Nephron (organoid): ENCODE measurements around the gene SPIRE2.
"Not testable (repeated sequence)": the region's sequence is repeated elsewhere in the genome, so short reads cannot be mapped to it uniquely, and the experiment has no call there.

ENCODE experiments used
- H3K27ac Mint-ChIP-seq, 3 experiments: 2 replicates each; pipeline ENCODE4 v1.8.0; 2020; ENCODE audit warnings: mixed read lengths in 3 of 3, mild to moderate bottlenecking in 2 of 3, moderate library complexity in 1 of 3
- H3K27me3 Mint-ChIP-seq: 2 replicates; pipeline ENCODE4 v1.8.0; 2021; ENCODE audit warnings: low read depth, mild to moderate bottlenecking, moderate library complexity, mixed read lengths
- H3K36me3 Mint-ChIP-seq: 2 replicates; pipeline ENCODE4 v1.8.0; 2020; ENCODE audit warnings: low read depth, mixed read lengths
- H3K4me1 Mint-ChIP-seq: 2 replicates; pipeline ENCODE4 v1.8.0; 2020; ENCODE audit warnings: mixed read lengths
- H3K4me3 Mint-ChIP-seq, 3 experiments: 2 replicates each; pipeline ENCODE4 v1.8.0; 2020; ENCODE audit warnings: mild to moderate bottlenecking in 3 of 3, mixed read lengths in 3 of 3, moderate library complexity in 2 of 3
- H3K9me3 Mint-ChIP-seq: 2 replicates; pipeline ENCODE4 v1.8.0; 2020; ENCODE audit warnings: mixed read lengths
- TF ChIP-seq, protein P1 (sequence below), 3 experiments: fragments of 200-600 bp; sonication (generic); IDR thresholded peaks; one replicate each; pipeline ENCODE4 v1.5.0; 2021; ENCODE audit warnings: antibody characterized with exemption in 3 of 3; ENCODE audit not compliant: unreplicated experiment in 3 of 3

Gene SPIRE2

DNA sequence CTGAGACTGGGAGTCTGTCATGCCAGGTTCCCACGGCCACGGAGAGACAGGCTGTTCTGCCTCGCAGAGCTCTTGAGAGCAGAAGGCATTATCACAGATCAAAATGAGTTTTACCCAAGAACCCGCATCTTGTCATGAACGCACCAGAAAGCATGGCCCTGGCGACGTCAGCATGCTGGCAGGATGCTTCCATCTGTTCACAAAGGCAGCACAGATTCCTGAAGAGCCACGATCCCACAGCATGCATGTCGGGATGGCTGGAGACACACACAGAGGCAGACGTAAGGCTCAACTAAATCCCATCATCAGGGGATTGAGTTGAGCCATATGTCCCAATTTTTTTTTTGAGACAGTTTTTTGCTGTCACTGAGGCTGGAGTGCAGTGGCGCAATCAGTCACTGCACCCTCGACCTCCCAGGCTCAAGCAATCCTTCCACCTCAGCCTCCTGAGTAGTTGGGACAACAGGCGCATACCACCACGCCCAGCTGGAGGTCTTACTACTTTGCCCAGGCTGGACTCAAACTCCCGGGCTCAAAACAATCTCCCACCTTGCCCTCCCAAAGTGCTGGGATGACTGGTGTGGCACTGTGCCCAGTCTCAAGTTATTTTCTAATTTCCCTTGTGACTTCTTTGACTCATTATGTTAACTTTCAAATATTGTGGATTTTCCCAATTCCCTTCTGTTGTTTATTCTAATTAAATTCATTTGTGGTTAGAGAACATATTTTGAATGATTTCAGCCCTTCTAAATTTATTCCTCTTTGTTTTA lies 23.0 kb upstream of the SPIRE2 start:
- H3K4me1 Mint-ChIP-seq, result no peaks in the 10 kb centered on the region
- no peak overlapping the region for H3K4me3 Mint-ChIP-seq
- no peaks in the 10 kb centered on the region for H3K9me3 Mint-ChIP-seq
- no peaks in the 10 kb centered on the region for H3K27me3 Mint-ChIP-seq
- peaks cover 36% of the 10 kb centered on the region for H3K36me3 Mint-ChIP-seq
- TF ChIP-seq, protein P1, sequence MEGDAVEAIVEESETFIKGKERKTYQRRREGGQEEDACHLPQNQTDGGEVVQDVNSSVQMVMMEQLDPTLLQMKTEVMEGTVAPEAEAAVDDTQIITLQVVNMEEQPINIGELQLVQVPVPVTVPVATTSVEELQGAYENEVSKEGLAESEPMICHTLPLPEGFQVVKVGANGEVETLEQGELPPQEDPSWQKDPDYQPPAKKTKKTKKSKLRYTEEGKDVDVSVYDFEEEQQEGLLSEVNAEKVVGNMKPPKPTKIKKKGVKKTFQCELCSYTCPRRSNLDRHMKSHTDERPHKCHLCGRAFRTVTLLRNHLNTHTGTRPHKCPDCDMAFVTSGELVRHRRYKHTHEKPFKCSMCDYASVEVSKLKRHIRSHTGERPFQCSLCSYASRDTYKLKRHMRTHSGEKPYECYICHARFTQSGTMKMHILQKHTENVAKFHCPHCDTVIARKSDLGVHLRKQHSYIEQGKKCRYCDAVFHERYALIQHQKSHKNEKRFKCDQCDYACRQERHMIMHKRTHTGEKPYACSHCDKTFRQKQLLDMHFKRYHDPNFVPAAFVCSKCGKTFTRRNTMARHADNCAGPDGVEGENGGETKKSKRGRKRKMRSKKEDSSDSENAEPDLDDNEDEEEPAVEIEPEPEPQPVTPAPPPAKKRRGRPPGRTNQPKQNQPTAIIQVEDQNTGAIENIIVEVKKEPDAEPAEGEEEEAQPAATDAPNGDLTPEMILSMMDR (IDR thresholded peaks at IDR 0.05; ENCODE audit: unreplicated experiment in 3 of 3), result no peak
- H3K27ac Mint-ChIP-seq, result no peak overlapping the region

GRCh38 chr16:89806589-89807193 lies 21.6 kb upstream of the SPIRE2 start:
- H3K36me3 Mint-ChIP-seq, result peaks cover 40% of the 10 kb centered on the region
- not testable (repeated sequence) for H3K27me3 Mint-ChIP-seq, H3K27ac Mint-ChIP-seq, H3K4me1 Mint-ChIP-seq, H3K9me3 Mint-ChIP-seq, H3K4me3 Mint-ChIP-seq

- H3K9me3 Mint-ChIP-seq, result no peaks in the 10 kb centered on the region
These were observed 19.8 kb upstream of the SPIRE2 start for GRCh38 chr16:89808475-89808874.

GRCh38 chr16:89811321-89811720 lies 17.0 kb upstream of the SPIRE2 start:
- no peak overlapping the region for H3K4me3 Mint-ChIP-seq
- peaks cover 28% of the 10 kb centered on the region for H3K36me3 Mint-ChIP-seq
- no peaks in the 10 kb centered on the region for H3K9me3 Mint-ChIP-seq
- H3K27ac Mint-ChIP-seq, result no peak overlapping the region
- TF ChIP-seq, protein P1 (IDR thresholded peaks at IDR 0.05; ENCODE audit: unreplicated experiment in 3 of 3), result no peak
- H3K4me1 Mint-ChIP-seq, result no peaks in the 10 kb centered on the region
- H3K27me3 Mint-ChIP-seq, result no peaks in the 10 kb centered on the region

More at GRCh38 chr16:89808475-89808874, 19.8 kb upstream of the SPIRE2 start:
- Mint-ChIP-seq H3K36me3 (peaks cover 31% of the 10 kb centered on the region), H3K27me3 (no peaks in the 10 kb centered on the region), H3K4me3 (no peak overlapping the region), H3K4me1 (no peaks in the 10 kb centered on the region), H3K27ac (no peak overlapping the region)
- TF ChIP-seq, protein P1 (IDR thresholded peaks at IDR 0.05; ENCODE audit: unreplicated experiment in 3 of 3), result no peak

GRCh38 chr16:89815639-89816348 lies 12.5 kb upstream of the SPIRE2 start:
- TF ChIP-seq, protein P1 (IDR thresholded peaks at IDR 0.05; ENCODE audit: unreplicated experiment in 3 of 3), result no peak
- Mint-ChIP-seq H3K4me3 (peak overlapping the region; percentile 80 to 87 (median 86)), H3K36me3 (peaks cover 2% of the 10 kb centered on the region), H3K4me1 (peaks cover 5% of the 10 kb centered on the region), H3K9me3 (no peaks in the 10 kb centered on the region), H3K27me3 (no peaks in the 10 kb centered on the region), H3K27ac (no peak overlapping the region)

GRCh38 chr16:89818851-89819403 lies 9.3 kb upstream of the SPIRE2 start:
- not testable (repeated sequence) for H3K27me3 Mint-ChIP-seq, H3K9me3 Mint-ChIP-seq, H3K36me3 Mint-ChIP-seq
- Mint-ChIP-seq H3K4me3 (peak overlapping the region; percentile 43 to 54 (median 45)), H3K27ac (peak overlapping the region; percentile 22 to 31 (median 30)), H3K4me1 (peaks cover 10% of the 10 kb centered on the region)

DNA sequence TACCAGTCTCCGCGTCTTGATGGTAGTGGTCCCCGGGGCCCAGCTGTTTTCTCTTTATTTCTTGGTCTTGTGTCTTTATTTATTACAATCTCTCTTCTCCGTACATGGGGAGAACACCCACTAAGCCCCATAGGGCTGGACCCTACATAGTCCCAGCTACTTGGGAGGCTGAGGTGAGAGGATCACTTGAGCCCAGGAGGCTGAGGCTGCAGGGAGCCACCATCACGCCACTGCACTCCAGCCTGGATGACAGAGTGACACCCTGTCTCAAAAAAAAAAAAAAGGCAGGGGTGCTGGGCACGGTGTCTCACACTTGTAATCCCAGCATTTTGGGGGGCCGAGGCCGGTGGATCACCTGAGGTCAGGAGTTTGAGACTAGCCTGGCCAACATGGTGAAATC lies 8.8 kb upstream of the SPIRE2 start:
- not testable (repeated sequence) for H3K27me3 Mint-ChIP-seq, H3K36me3 Mint-ChIP-seq, H3K9me3 Mint-ChIP-seq
- Mint-ChIP-seq H3K27ac (peak overlapping the region in 2 of 3 experiments; percentile 22 to 30), H3K4me1 (peaks cover 10% of the 10 kb centered on the region), H3K4me3 (peak overlapping the region; percentile 43 to 54 (median 45))
